ENCODE data around the gene DKK3.

- TF ChIP-seq CTCF (IDR thresholded peaks at IDR 0.05; ENCODE audit: borderline replicate concordance, extremely low read depth, low read length, poor library complexity, severe bottlenecking) (no peak), EZH2 (IDR thresholded peaks at IDR 0.05; ENCODE audit: borderline replicate concordance, low read depth, low read length, severe bottlenecking) (no peak)
These were observed 64.0 kb downstream of the DKK3 start for GRCh38 chr11:11944444-11944843.
